NCI-H446 treated with DMSO at 0.1 percent for 48 hours (cell line): ENCODE data around the gene ARMC2.
"Not testable (repeated sequence)": the region's sequence is repeated elsewhere in the genome, so short reads cannot be mapped to it uniquely, and the experiment has no call there.

ENCODE experiments used
- DNase-seq: peaks from one replicate; lab custom pipeline; 2025; lab: John Stamatoyannopoulos, UW

ARMC2 gene

DNA sequence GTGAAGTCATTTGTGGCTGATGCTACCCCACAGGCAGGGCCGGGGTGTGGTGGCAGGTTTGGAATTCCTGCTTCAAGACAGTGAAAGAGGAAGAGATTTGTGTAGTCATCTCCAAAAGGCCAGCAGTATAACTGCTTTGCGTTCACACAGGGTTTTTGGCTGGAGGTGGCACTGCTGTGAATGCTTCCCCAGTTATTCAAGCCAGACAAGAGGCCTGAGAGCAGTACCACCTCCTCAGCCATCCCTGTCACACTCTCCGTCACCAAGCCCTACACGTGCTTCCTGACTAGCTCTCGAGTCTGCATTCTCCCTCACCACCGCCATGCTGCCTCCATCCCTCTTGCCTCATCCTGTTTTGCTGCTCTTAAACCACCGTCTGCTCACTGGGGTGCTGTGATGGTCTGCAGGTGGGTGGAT, 23.9 kb downstream of the ARMC2 start:
- DNase-seq: no peak

- no peak for DNase-seq
Measured at GRCh38 chr6:108872575-108872974, 24.4 kb downstream of the ARMC2 start.

GRCh38 chr6:108873251-108873650, 25.0 kb downstream of the ARMC2 start:
- no peak for DNase-seq

DNA sequence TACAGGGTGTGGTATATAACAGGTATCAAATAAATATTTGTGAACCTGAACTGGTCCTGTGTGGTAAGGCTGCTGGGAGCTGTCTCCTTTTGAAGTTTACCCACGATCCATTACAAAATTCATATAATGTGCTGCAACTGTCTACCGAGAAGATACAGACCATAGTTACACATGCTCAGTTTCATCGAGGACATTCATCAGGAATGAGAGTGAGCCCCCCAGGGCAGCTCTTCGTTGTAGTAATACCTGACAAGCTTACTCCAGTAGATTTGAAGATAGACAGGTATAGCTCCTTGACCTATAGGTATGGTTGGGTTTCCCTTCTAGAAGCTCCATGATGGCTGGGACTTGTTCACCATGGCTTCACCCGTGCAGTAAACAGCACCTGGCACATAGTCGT, 25.7 kb downstream of the ARMC2 start:
- no peak for DNase-seq

- DNase-seq: no peak
Measured at GRCh38 chr6:108874470-108875160, 26.4 kb downstream of the ARMC2 start.

DNA sequence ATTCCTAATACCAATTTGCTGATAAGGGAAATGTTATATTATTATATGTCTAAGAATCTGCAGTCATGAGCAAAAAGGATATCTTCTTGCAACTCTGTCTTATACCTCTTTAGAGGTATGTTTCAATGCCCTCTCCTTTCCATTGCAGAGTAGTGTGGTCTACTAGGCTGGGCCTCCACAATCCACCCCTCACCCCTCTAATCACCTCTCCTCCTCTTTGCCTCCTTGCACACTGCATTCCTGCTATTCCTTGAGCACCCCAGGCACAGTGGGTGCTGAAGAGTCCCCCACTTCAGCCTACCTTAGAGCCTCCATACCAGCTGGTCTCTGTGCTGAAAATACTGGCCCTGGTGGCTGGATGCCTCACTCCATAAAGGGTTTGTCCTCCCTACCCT, 26.9 kb downstream of the ARMC2 start:
- no peak for DNase-seq

DNA sequence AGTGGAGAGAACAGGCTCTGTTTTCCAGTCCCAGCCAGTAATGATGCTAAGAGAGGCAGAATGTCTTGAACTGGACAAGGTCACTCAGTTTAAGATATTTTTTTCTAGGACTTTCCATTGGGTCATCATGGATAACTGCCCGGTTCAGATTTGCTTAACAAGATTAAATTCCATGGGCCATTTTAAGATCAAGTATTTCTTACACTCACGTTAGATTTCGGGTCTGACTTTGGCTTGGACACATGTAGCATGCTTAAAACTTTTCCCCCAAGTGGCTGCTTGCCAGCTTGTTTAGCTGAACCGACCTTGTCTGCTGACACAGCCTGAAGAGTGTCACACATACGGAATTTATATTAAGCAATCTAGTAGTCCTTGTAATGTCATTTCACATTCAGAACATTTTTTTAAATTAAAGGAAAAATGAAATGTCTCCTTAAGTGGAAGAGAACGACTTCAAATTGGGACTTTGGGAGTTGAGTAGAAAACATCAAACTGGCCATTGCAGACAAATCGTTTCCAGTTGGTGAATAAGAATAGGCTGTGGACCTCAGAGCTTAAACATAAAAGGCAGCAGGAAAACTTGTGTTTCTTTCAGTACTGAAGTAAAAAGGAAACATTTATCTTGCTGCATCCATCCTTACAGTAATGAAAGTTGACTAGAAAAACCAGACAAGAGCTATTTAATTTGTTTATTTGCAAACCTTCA, 29.0 kb downstream of the ARMC2 start:
- DNase-seq: no peak

GRCh38 chr6:108878942-108879341, 30.7 kb downstream of the ARMC2 start:
- no peak for DNase-seq

DNA sequence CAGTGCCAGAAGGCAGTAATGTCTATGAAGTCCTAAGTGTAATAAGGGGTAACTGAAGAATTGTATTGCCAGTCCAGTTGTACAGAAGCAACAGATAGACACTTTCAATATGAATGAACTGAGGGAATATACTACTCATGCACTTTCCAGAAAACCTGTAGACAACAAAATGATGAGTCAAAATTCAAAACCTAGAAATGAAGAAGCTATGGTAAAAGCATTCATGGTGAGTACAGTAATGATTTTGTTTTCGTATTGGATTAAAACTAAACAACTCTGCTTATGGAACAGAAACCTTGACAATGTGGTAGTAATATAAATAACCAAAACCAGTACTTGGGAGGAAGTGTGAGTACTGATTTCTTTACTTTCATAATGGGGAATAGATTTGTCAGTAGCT, 35.0 kb downstream of the ARMC2 start:
- DNase-seq: no peak

- DNase-seq: no peak
Measured at GRCh38 chr6:108884211-108885059, 36.2 kb downstream of the ARMC2 start.

DNA sequence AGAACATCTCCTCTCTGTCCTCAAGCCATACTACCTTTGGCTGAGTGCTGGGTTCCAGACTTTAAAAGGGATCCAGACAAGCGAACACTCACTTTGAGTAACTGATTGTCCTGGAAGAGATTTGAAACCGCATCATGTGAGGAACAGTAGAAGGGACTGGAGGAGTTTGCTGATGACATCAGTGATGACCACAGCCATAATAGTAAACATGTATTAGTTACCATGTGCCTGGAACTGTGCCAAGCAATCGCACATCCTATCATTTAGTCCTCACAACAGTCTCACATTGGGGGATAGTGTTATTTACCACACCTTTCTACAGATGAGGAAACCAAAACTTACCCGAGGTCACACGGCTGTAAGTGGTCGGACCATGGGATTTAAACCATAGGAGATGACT, 39.8 kb downstream of the ARMC2 start:
- DNase-seq: no peak

DNA sequence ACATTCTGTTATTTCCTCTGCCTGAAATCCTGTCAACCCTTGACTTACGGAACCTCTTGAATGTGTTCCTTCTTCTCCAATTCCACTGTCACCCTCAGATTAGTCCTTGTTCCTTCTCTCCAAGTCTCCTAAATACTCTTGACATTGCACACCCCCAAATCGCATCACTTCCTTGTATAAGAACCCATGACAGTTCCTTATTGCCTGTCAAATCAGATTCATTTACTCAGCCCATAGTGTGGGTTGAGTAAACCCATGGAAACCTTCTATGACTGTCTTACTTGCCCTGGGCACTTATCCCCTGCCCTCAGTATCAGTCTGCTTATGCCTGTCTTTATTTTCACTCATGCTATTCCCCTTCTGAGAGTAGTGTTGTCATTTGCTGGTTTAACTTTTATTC, 40.5 kb downstream of the ARMC2 start:
- no peak for DNase-seq

- not testable (repeated sequence) for DNase-seq
Measured at GRCh38 chr6:108890898-108891297, 42.7 kb downstream of the ARMC2 start.

- no peak for DNase-seq
Measured at GRCh38 chr6:108895571-108895970, 47.3 kb downstream of the ARMC2 start.

DNA sequence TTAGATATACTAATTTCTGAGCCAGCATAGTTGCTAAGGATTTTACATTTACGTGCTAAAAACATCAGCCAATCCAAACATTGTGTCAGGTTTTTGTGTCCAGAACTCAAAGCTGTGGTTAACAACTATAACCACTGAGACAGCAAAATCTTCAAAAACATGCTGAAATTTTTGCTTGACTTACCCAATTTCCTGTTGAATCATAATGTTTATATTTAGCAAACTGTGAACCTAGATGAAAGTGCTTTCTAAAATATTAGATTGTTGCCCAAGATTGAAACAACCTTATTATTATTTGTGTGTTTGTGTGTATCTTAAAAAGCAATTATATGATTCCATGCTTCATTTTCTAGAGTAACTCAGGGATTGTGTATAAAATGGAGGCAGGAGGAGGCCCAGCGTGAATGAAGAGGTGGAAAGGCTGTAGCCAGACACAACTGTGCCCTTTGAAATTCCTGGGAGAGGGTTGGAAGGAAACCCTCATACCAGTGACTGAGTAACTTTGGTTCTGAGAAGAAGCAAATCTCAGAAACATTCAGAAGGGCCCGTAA, 48.0 kb downstream of the ARMC2 start:
- DNase-seq: no peak

GRCh38 chr6:108897371-108897770, 49.1 kb downstream of the ARMC2 start:
- no peak for DNase-seq

- DNase-seq: no peak
Measured at GRCh38 chr6:108902382-108902792, 54.2 kb downstream of the ARMC2 start.

DNA sequence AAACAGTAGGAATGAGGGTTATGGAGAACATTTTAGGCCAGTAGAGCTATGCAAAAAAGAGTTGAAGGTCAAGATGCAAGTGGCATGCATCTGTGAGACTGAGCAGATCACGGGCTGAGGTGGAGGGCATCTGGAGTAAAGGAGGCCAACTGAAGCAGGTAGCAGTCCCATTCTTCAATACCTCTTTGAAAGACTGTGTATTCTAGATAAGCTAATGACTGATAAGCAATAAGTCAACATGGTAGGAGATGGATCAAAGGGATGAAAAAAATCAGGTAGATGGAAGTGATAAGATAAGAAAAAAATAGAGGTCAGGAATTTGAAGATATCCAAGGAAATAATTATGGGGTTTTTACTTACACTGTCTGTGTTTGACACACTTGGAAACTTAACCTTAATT, 55.6 kb downstream of the ARMC2 start:
- DNase-seq: no peak

- DNase-seq: no peak
Measured at GRCh38 chr6:108904741-108905140, 56.5 kb downstream of the ARMC2 start.

- no peak for DNase-seq
Measured at GRCh38 chr6:108914235-108915022, 66.2 kb downstream of the ARMC2 start.

GRCh38 chr6:108915258-108915657, 67.0 kb downstream of the ARMC2 start:
- no peak for DNase-seq
